Measurements from ENCODE around the gene SLC38A6. TPM values are rescaled to one million over a fixed set of nuclear protein-coding genes. Genes with fewer than 3 reads are reported as not detected.

The SLC38A6 gene
- total RNA-seq, 2 donors from 2014 or later, result 9.9 to 18.2 TPM

DNA sequence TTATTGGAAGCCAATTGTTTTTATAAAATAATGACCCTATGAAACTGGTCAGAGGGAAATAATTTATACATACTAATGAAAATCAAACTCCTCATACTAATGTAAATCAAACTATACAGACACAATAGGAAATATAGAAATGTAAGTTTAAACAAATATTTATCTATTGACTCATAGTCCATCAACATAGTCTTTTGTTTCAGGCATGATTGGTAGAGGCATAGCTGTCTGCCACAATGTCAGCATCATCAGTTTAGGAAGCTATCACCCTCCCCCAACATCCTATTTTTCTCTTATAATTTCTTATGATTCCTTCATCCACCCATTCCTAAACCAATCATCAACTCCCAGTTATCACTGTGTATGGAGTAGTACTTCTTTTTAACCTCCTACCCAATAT, 117.7 kb downstream of the SLC38A6 start:
- no peaks in the 10 kb centered on the region for H3K27me3 ChIP-seq (ENCODE audit: control insufficient read depth, insufficient read depth, low read length, poor library complexity, severe bottlenecking)
- H3K4me3 ChIP-seq (ENCODE audit: low read length), result no peak overlapping the region
- H3K27ac ChIP-seq (ENCODE audit: low read depth, low read length), result no peak overlapping the region
- Mint-ChIP-seq H3K4me1 (peaks cover 18% of the 10 kb centered on the region), H3K9me3 (peaks cover 37% of the 10 kb centered on the region), H3K4me3 (no peak overlapping the region), H3K27me3 (ENCODE audit: insufficient read depth) (peaks cover 2% of the 10 kb centered on the region), H3K36me3 (ENCODE audit: low read depth) (peaks cover 9% of the 10 kb centered on the region), H3K27ac (no peak overlapping the region)
- DNase-seq, result no peak
- no peaks in the 10 kb centered on the region for H3K36me3 ChIP-seq (ENCODE audit: control insufficient read depth, insufficient read depth, low read length)
- no peaks in the 10 kb centered on the region for H3K4me1 ChIP-seq (ENCODE audit: control insufficient read depth, insufficient read depth, low read length)
- H3K9ac ChIP-seq (ENCODE audit: extremely low read depth, low read length, poor library complexity, severe bottlenecking), result no peak overlapping the region
- peaks cover 20% of the 10 kb centered on the region for H3K9me3 ChIP-seq (ENCODE audit: control insufficient read depth, low read length)
- TF ChIP-seq, protein P1, sequence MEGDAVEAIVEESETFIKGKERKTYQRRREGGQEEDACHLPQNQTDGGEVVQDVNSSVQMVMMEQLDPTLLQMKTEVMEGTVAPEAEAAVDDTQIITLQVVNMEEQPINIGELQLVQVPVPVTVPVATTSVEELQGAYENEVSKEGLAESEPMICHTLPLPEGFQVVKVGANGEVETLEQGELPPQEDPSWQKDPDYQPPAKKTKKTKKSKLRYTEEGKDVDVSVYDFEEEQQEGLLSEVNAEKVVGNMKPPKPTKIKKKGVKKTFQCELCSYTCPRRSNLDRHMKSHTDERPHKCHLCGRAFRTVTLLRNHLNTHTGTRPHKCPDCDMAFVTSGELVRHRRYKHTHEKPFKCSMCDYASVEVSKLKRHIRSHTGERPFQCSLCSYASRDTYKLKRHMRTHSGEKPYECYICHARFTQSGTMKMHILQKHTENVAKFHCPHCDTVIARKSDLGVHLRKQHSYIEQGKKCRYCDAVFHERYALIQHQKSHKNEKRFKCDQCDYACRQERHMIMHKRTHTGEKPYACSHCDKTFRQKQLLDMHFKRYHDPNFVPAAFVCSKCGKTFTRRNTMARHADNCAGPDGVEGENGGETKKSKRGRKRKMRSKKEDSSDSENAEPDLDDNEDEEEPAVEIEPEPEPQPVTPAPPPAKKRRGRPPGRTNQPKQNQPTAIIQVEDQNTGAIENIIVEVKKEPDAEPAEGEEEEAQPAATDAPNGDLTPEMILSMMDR (conservative IDR thresholded peaks at IDR 0.05), result no peak

DNA sequence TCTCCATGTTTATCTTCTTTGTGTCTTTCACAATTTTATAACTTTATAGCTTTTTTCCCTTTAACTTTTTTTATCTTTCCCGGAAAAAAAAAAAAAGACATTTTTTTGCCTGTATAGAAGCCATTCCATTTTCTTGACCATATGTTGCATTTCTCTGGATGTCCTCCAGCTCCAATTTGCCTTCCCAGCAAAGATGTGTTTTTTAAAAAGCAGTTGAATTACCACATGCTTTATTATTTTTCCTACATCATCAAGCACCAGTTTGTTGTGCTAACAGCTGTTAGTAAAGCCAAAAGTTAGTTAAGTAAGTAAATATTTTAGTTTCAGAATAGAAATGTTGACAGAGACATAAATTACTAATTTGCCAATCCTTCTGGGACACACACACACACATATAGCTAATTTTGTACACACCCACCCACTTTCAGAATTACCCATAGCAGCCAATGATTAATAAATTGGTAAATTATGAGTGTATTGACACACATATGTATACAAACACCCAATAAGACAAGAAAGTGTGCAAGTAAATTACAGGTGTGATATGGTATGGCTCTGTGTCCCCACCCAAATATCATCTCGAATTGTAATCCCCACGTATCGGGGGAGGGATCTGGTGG, 118.3 kb downstream of the SLC38A6 start:
- Histone ChIP-seq H3K27me3 (ENCODE audit: control insufficient read depth, insufficient read depth, low read length, poor library complexity, severe bottlenecking) (no peaks in the 10 kb centered on the region), H3K9me3 (ENCODE audit: control insufficient read depth, low read length) (peaks cover 21% of the 10 kb centered on the region), H3K27ac (ENCODE audit: low read depth, low read length) (no peak overlapping the region), H3K4me3 (ENCODE audit: low read length) (no peak overlapping the region), H3K9ac (ENCODE audit: extremely low read depth, low read length, poor library complexity, severe bottlenecking) (no peak overlapping the region), H3K36me3 (ENCODE audit: control insufficient read depth, insufficient read depth, low read length) (no peaks in the 10 kb centered on the region), H3K4me1 (ENCODE audit: control insufficient read depth, insufficient read depth, low read length) (no peaks in the 10 kb centered on the region)
- H3K4me1 Mint-ChIP-seq, result peaks cover 24% of the 10 kb centered on the region
- H3K27me3 Mint-ChIP-seq (ENCODE audit: insufficient read depth), result no peaks in the 10 kb centered on the region
- peaks cover 9% of the 10 kb centered on the region for H3K36me3 Mint-ChIP-seq (ENCODE audit: low read depth)
- H3K4me3 Mint-ChIP-seq, result no peak overlapping the region
- peaks cover 37% of the 10 kb centered on the region for H3K9me3 Mint-ChIP-seq
- DNase-seq, result no peak
- WGBS, 2 experiments (ENCODE audit: insufficient coverage in 1 of 2, insufficient read length in 1 of 2), result 70 to 100% methylated on average over 2 to 4 of the region's 4 CpGs
- TF ChIP-seq, protein P1 (conservative IDR thresholded peaks at IDR 0.05), result no peak
- no peak overlapping the region for H3K27ac Mint-ChIP-seq

DNA sequence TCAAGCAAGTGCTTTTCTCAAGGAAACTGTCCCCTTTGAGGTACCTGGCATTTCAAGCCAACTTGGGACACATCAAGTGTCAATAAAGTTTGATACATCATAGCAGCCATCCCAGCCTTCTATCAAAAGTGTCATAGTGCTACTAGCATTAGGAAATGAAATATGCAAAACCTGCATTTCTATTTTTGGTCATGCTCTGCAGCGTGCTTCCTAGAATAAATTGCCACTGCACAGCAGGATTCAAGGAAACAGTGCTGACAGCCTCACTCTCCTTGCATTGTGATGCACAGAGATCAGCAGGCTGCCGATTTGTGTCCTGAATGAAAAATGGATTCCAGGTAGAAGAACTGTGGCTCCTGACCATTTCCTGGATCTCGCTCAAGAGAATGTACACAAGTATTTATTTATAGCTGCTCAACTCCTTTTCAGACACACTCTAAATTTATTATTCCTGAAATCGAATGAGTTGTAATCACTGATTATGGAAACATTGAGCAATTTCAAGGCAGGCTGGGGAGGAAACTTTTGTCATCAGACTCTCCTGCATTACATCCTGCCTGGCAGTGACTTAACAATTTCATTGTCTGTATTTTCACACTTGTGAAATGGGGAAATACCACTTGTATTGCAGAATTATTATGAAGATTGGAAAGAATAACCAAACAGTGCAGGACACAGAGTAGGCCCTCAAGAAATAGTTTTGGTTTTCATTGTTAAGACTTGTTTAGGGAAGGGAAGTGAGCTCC, 120.9 kb downstream of the SLC38A6 start:
- no peaks in the 10 kb centered on the region for H3K36me3 ChIP-seq (ENCODE audit: control insufficient read depth, insufficient read depth, low read length)
- Mint-ChIP-seq H3K4me1 (peaks cover 25% of the 10 kb centered on the region), H3K27me3 (ENCODE audit: insufficient read depth) (no peaks in the 10 kb centered on the region), H3K9me3 (peaks cover 36% of the 10 kb centered on the region), H3K27ac (peak overlapping the region; percentile 85), H3K36me3 (ENCODE audit: low read depth) (peaks cover 5% of the 10 kb centered on the region), H3K4me3 (no peak overlapping the region)
- H3K9ac ChIP-seq (ENCODE audit: extremely low read depth, low read length, poor library complexity, severe bottlenecking), result no peak overlapping the region
- peak overlapping the region; percentile 77 for H3K27ac ChIP-seq (ENCODE audit: low read depth, low read length)
- peak; percentile 75 for DNase-seq
- 33 to 56% methylated on average over 3 to 4 of the region's 4 CpGs for WGBS, 2 experiments (ENCODE audit: insufficient coverage in 1 of 2, insufficient read length in 1 of 2)
- TF ChIP-seq, protein P1 (conservative IDR thresholded peaks at IDR 0.05), result no peak
- H3K4me3 ChIP-seq (ENCODE audit: low read length), result no peak overlapping the region
- no peaks in the 10 kb centered on the region for H3K27me3 ChIP-seq (ENCODE audit: control insufficient read depth, insufficient read depth, low read length, poor library complexity, severe bottlenecking)
- H3K4me1 ChIP-seq (ENCODE audit: control insufficient read depth, insufficient read depth, low read length), result no peaks in the 10 kb centered on the region
- peaks cover 36% of the 10 kb centered on the region for H3K9me3 ChIP-seq (ENCODE audit: control insufficient read depth, low read length)

Other genes starting within 250 kb of the SLC38A6 start
- gene MNAT1, start 246.5 kb upstream of the SLC38A6 start, total RNA-seq, result 10 to 100 TPM; 36.8 to 42.6 TPM
- gene TRMT5, start 166 bp upstream of the SLC38A6 start, total RNA-seq, result 10 to 100 TPM; 18.4 to 19.8 TPM

Measured in endodermal cell (in vitro differentiated cells).